ENCODE measurements around the gene LDHAL6B.

LDHAL6B gene

DNA sequence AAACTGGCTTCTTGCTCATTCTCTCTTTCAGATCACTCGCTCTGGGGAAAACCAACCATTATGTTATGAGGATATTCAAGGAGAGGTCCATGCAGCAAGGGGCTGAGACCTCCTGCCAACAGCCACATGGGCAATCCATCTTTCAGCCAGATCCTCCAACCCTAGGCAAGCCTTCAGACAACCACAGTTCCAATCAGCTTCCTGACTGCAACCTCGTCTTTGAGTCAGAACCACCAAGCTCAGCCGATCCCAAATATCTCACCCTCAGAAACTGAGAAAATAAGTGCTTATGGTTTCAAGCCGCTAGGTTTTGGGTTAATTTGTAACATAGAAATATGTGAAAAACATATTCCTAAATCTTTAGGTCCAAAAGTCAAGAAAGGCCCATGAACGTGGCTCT, 10.3 kb downstream of the LDHAL6B start:
- H3K4me3 ChIP-seq (replicated peaks in 1 of 2; ENCODE audit: low read depth in 2 of 2, low read length in 2 of 2) = no peak overlapping the region
- TF ChIP-seq, protein P1, sequence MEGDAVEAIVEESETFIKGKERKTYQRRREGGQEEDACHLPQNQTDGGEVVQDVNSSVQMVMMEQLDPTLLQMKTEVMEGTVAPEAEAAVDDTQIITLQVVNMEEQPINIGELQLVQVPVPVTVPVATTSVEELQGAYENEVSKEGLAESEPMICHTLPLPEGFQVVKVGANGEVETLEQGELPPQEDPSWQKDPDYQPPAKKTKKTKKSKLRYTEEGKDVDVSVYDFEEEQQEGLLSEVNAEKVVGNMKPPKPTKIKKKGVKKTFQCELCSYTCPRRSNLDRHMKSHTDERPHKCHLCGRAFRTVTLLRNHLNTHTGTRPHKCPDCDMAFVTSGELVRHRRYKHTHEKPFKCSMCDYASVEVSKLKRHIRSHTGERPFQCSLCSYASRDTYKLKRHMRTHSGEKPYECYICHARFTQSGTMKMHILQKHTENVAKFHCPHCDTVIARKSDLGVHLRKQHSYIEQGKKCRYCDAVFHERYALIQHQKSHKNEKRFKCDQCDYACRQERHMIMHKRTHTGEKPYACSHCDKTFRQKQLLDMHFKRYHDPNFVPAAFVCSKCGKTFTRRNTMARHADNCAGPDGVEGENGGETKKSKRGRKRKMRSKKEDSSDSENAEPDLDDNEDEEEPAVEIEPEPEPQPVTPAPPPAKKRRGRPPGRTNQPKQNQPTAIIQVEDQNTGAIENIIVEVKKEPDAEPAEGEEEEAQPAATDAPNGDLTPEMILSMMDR (IDR thresholded peaks at IDR 0.05; ENCODE audit: low read depth, low read length) = no peak
- no peak for DNase-seq (ENCODE audit: low read depth in 2 of 2)

DNA sequence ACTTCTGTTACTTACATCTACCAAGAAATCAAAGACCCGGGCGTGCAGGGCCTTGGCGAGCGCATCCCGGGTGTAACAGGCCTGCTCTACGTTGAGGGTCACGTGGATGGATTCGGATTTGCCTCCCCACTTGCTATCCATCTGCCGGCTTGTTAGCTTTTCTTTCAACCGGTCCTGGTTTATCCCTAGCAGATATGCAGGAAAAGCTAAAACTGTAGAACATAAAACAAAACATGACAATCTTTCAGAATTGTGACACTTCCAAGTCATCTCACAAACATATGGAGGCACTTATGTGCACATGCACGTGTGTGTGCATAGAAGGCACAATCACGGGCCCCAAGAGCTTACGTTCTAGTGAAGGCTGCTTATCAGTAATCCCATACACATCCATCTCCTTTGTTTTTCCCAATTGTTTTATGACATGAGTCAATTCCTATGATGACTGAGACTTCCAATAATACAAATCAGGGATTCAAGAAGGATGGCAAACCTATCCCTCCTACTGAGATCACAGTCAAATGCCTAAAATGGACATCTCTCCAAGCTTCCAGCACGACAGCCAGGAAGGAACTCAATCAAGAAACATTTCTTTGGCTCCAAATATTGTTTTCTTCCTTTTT, 11.3 kb downstream of the LDHAL6B start:
- H3K4me3 ChIP-seq (replicated peaks in 1 of 2; ENCODE audit: low read depth in 2 of 2, low read length in 2 of 2) = no peak overlapping the region
- TF ChIP-seq, protein P1 (IDR thresholded peaks at IDR 0.05; ENCODE audit: low read depth, low read length) = no peak
- no peak for DNase-seq (ENCODE audit: low read depth in 2 of 2)

DNA sequence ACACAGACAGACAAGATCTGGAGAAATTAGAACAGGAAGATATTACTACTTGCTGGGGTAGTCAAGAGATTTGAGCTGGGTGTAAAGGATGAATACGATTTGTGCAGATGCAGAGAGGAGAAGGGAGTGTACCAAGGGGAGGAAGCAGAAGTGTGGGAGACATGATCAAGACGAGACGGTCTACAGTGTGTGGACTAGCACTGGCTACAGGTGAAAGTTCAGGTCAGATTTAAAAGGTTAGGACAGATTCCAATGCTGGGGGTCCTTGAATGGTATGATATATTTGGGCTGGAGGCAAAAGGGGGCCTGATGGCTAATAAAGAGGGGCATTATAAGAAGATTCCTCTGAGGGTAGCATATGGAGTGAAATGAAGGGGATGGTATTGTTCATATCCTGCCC, 12.1 kb downstream of the LDHAL6B start:
- DNase-seq (ENCODE audit: low read depth in 2 of 2) = no peak
- TF ChIP-seq, protein P1 (IDR thresholded peaks at IDR 0.05; ENCODE audit: low read depth, low read length) = no peak
- H3K4me3 ChIP-seq (replicated peaks in 1 of 2; ENCODE audit: low read depth in 2 of 2, low read length in 2 of 2) = no peak overlapping the region

DNA sequence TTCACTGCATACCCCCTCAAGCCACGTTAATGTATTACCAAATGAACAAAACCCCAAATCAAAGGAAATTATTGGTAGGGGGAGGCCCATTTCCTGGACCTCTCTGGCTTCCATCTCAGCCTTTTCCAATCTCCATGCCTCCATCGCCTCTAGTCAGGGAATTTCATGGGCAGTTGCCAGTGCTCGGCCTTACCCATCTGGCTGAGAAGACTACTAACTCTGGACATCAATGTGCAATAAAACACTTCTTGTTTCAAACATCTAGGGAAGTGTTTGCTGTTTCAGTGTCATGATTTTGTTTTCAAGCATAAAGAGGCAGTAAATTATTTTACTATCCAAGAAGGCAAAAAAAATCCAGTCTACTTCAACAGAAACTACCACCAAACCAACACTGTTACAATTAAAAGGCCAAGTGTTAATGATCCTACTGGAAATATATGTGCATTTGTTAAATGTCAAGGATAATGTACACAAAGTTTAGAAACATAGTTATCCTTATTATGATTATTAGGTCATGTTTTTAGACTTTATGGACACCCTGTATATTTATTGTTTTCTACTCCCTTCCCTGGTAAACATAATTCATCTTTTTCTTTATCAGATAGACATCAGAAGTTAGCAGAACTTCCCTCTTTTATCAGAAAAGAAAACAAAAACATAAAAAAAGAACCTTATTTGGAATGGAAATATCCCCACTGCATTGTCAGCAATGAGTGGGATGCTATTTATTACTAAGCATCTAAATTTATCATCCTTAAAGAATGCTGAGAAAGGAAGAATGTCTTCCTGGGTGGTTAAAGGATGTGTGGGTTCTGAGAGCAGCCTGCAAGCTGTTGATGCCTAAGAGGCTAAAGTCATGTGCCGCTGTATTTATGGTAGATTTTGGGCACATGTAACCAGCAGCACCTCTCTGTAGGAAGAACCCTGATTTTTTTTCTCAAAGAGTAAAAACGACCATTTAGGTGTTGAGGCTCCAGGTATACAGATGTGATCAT, 15.2 kb downstream of the LDHAL6B start:
- DNase-seq (ENCODE audit: low read depth in 2 of 2) = peak; percentile 73 to 92
- no peak overlapping the region for H3K4me3 ChIP-seq (replicated peaks in 1 of 2; ENCODE audit: low read depth in 2 of 2, low read length in 2 of 2)
- TF ChIP-seq, protein P1 (IDR thresholded peaks at IDR 0.05; ENCODE audit: low read depth, low read length) = no peak

DNA sequence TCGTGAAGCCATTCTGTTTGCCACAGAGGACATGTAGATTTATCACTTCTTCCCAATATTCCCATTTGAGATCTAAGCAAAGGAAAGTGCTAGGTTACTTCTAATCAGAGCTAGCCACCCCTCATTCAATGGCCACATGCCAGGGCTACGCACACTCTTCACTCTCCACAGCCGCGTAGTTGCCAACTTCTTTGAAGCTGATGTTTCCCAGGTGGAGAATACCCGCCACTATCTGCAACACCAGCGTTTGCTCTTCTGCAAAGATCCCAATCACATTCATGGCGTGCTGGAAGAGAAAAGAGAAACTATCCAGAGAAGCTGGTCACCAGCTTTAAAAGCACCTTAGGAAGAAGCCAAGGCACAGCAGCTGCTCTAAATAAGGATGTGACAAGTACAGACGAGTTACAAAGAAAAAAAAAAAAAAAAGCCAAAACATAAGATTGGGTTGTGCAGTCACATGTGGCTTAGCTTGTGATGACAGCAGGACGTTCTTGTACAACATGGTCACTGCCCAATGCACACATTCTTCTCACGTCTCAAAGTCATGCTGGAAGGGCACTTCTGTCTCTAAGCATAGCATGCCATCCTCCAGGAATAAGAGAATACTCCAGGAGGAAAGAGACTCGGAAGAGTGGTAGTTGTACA, 16.4 kb downstream of the LDHAL6B start:
- no peak overlapping the region for H3K4me3 ChIP-seq (replicated peaks in 1 of 2; ENCODE audit: low read depth in 2 of 2, low read length in 2 of 2)
- TF ChIP-seq, protein P1 (IDR thresholded peaks at IDR 0.05; ENCODE audit: low read depth, low read length) = no peak
- no peak for DNase-seq (ENCODE audit: low read depth in 2 of 2)

DNA sequence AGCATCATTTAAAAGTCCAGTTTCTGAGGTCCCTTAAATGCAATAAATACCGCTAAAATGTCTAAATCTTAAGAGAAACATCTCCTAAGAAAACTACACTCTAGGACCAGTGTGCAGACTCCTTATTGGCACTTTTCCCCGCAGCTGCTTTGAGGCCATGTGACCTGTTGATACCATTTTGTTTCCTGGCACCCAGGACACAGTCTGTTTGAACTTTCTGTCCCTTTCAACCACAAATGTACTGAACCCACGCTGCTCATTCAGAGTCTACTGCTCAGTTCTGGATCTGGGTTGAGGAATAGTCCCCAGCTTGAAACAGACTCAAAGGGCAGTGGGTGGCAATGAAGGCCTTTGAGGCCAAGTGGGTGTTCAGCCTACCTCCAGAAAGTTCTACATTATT, 17.1 kb downstream of the LDHAL6B start:
- DNase-seq (ENCODE audit: low read depth in 2 of 2) = peak in 1 of 2 donors; percentile 36
- H3K4me3 ChIP-seq (replicated peaks in 1 of 2; ENCODE audit: low read depth in 2 of 2, low read length in 2 of 2) = no peak overlapping the region
- TF ChIP-seq, protein P1 (IDR thresholded peaks at IDR 0.05; ENCODE audit: low read depth, low read length) = no peak

Data from cardiac fibroblast (primary cell).